ACHN (cell line): ENCODE results near the gene RBM17.
"Not testable (repeated sequence)": the region's sequence is repeated elsewhere in the genome, so short reads cannot be mapped to it uniquely, and the experiment has no call there.

Source experiments
- DNase-seq: peaks from one replicate; pipeline ENCODE4 v3.0.0-alpha.2; 2015
- in situ Hi-C: cut with HindIII; loops from 2 replicates; pipeline ENCODE4 v1.10.0; 2017; ENCODE audit warnings: low sequenced_read_pairs, low pct_ligation_motif_present, low pct_unique_long_range_greater_than_20kb

Gene RBM17

GRCh38 chr10:6088721-6089333, at the start of gene RBM17:
RBM17 (plus strand) TSS chr10:6089034; CDS start chr10:6097066, 8,032 bp downstream.
- peak; percentile 85 for DNase-seq
- in situ Hi-C loops: no loop called here

GRCh38 chr10:6039711-6040110, 49.1 kb upstream of the RBM17 start:
- in situ Hi-C loops: no loop called here
- no peak for DNase-seq

- DNase-seq: no peak
- in situ Hi-C loops: no loop called here
These were observed 48.6 kb upstream of the RBM17 start for GRCh38 chr10:6040205-6040604.

- in situ Hi-C loops, DNase-seq: not testable (repeated sequence)
These were observed 45.5 kb upstream of the RBM17 start for GRCh38 chr10:6043377-6043776.

GRCh38 chr10:6044060-6044459, 44.8 kb upstream of the RBM17 start:
- DNase-seq: no peak
- in situ Hi-C loops: no loop called here

- in situ Hi-C loops: no loop called here
- no peak for DNase-seq
These were observed 44.0 kb upstream of the RBM17 start for GRCh38 chr10:6044751-6045313.

- in situ Hi-C loops: no loop called here
- no peak for DNase-seq
These were observed 43.5 kb upstream of the RBM17 start for GRCh38 chr10:6045314-6045848.

- no peak for DNase-seq
- in situ Hi-C loops: no loop called here
These were observed 42.7 kb upstream of the RBM17 start for GRCh38 chr10:6045878-6046772.

GRCh38 chr10:6046773-6047611, 41.8 kb upstream of the RBM17 start:
- in situ Hi-C loops: no loop called here
- no peak for DNase-seq

- no peak for DNase-seq
- in situ Hi-C loops: no loop called here
These were observed 41.0 kb upstream of the RBM17 start for GRCh38 chr10:6047847-6048246.

GRCh38 chr10:6048281-6049030, 40.4 kb upstream of the RBM17 start:
- DNase-seq: no peak
- in situ Hi-C loops: no loop called here

- in situ Hi-C loops: no loop called here
- no peak for DNase-seq
These were observed 39.8 kb upstream of the RBM17 start for GRCh38 chr10:6049031-6049400.

GRCh38 chr10:6050801-6051445, 37.9 kb upstream of the RBM17 start:
- peak; percentile 64 for DNase-seq
- in situ Hi-C loops: no loop called here

- in situ Hi-C loops: no loop called here
These were observed 36.3 kb upstream of the RBM17 start for GRCh38 chr10:6052247-6053221.

GRCh38 chr10:6053303-6053702, 35.5 kb upstream of the RBM17 start:
- no peak for DNase-seq
- in situ Hi-C loops: no loop called here

More at GRCh38 chr10:6052247-6053221, 36.3 kb upstream of the RBM17 start:
- no peak for DNase-seq

- in situ Hi-C loops: no loop called here
These were observed 34.8 kb upstream of the RBM17 start for GRCh38 chr10:6053816-6054631.

More at GRCh38 chr10:6053816-6054631, 34.8 kb upstream of the RBM17 start:
- no peak for DNase-seq
